ENCODE measurements around the gene TMEM44. TPM values are rescaled to one million over a fixed set of nuclear protein-coding genes. Genes with fewer than 3 reads are reported as not detected.
A peak's percentile ranks its signal among the peaks of the same experiment; 100 is the strongest.

Gene TMEM44
- polyA plus RNA-seq, 1 experiment = 14.0 TPM

GRCh38 chr3:194571491-194572142, 61.6 kb downstream of the TMEM44 start:
- ChIA-PET POLR2A (interaction anchor here (1.0 to 1.3 kb wide), 4 partner anchors 12 to 22 kb away, joined by 3 to 4 read pairs (median 3); no protein-coding TSS in a partner anchor), CTCF (interaction anchor here (0.7 to 1.0 kb wide), 2 partner anchors 23 to 100 kb away, joined by 3 read pairs; no protein-coding TSS in a partner anchor)
- TF ChIP-seq CTCF (IDR thresholded peaks at IDR 0.05; ENCODE audit: low read depth, low read length) = no peak
- no peak for DNase-seq (ENCODE audit: low read depth, low spot score)
- Histone ChIP-seq H3K27me3 (ENCODE audit: control insufficient read depth, insufficient read depth, low read length) (no peaks in the 10 kb centered on the region), H3K27ac (ENCODE audit: low read depth, low read length) (peak overlapping the region; percentile 71), H3K4me3 (ENCODE audit: low read depth, low read length) (no peak overlapping the region), H3K9me3 (ENCODE audit: control insufficient read depth, insufficient read depth, low read length) (peaks cover 5% of the 10 kb centered on the region; the same call in 1 of the 2 replicates)

DNA sequence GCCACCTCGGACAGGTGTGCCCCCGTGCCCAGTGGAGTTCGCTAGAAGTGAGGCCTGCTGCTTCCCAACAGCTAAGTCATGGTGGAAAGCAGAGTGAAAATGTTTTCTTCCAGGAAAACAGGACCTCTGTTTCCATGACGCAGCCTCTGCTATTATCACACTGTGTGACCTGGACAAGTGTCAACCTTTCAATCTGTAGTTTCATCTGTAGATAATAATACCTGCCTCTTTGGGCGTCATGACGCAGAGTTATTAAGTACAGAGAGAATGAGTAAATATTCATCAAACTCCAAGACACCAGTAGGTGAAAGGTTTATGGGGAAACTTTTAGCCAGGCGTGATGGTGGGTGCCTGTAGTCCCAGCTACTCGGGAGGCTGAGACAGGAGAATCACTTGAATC, 62.3 kb downstream of the TMEM44 start:
- no peak for DNase-seq (ENCODE audit: low read depth, low spot score)
- ChIA-PET POLR2A (no interaction called here), CTCF (no interaction called here)
- Histone ChIP-seq H3K4me3 (ENCODE audit: low read depth, low read length) (no peak overlapping the region), H3K27me3 (ENCODE audit: control insufficient read depth, insufficient read depth, low read length) (no peaks in the 10 kb centered on the region), H3K27ac (ENCODE audit: low read depth, low read length) (no peak overlapping the region), H3K9me3 (ENCODE audit: control insufficient read depth, insufficient read depth, low read length) (peaks cover 6% of the 10 kb centered on the region; the same call in 1 of the 2 replicates)
- TF ChIP-seq CTCF (IDR thresholded peaks at IDR 0.05; ENCODE audit: low read depth, low read length) = no peak

- TF ChIP-seq CTCF (IDR thresholded peaks at IDR 0.05; ENCODE audit: low read depth, low read length) = no peak
- ChIA-PET POLR2A (no interaction called here), CTCF (no interaction called here)
- DNase-seq (ENCODE audit: low read depth, low spot score) = no peak
- Histone ChIP-seq H3K9me3 (ENCODE audit: control insufficient read depth, insufficient read depth, low read length) (peaks cover 6% of the 10 kb centered on the region; the same call in 1 of the 2 replicates), H3K27me3 (ENCODE audit: control insufficient read depth, insufficient read depth, low read length) (no peaks in the 10 kb centered on the region), H3K27ac (ENCODE audit: low read depth, low read length) (no peak overlapping the region), H3K4me3 (ENCODE audit: low read depth, low read length) (no peak overlapping the region)
Observed at GRCh38 chr3:194570235-194570634, 63.0 kb downstream of the TMEM44 start.

GRCh38 chr3:194569252-194569651, 64.0 kb downstream of the TMEM44 start:
- Histone ChIP-seq H3K27ac (ENCODE audit: low read depth, low read length) (no peak overlapping the region), H3K4me3 (ENCODE audit: low read depth, low read length) (no peak overlapping the region), H3K27me3 (ENCODE audit: control insufficient read depth, insufficient read depth, low read length) (no peaks in the 10 kb centered on the region), H3K9me3 (ENCODE audit: control insufficient read depth, insufficient read depth, low read length) (peaks cover 6% of the 10 kb centered on the region; the same call in 1 of the 2 replicates)
- no peak for TF ChIP-seq CTCF (IDR thresholded peaks at IDR 0.05; ENCODE audit: low read depth, low read length)
- POLR2A ChIA-PET = no interaction called here
- no peak for DNase-seq (ENCODE audit: low read depth, low spot score)
- CTCF ChIA-PET = interaction anchor here (0.9 to 1.2 kb wide), 2 partner anchors 25 to 97 kb away, joined by 3 read pairs; no protein-coding TSS in a partner anchor

DNA sequence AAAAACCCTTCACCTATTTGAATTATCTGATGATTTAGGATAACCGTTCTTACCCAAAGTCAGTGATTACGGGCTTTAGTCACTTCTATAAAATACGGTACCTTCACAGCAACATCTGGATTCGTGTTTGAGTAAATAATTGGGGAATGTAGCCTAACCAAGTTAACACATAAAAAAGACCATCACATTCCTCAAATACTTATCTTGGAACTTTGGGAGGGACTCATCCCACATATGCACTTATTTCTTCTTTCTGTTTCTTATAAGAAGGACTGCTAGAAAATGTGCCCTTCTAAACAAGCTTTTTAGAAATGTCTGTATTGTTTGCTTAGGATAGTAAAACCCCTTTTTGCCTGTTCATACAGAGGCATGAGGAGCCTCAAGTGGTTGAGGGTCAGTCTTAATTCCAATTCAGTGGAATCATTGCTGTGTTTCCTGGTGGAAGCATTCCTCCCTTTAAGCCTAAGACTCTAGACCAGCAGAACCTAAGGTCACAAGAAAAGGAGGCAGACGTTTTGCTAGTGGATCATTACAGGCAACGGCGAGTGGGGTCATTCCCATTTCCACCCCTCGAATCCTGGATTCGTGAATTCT, 67.5 kb downstream of the TMEM44 start:
- H3K27me3 ChIP-seq (ENCODE audit: control insufficient read depth, insufficient read depth, low read length) = no peaks in the 10 kb centered on the region
- no peak for DNase-seq (ENCODE audit: low read depth, low spot score)
- ChIA-PET CTCF (no interaction called here), POLR2A (interaction anchor here (0.6 to 0.8 kb wide), 2 partner anchors 11 to 80 kb away, joined by 3 to 4 read pairs; no protein-coding TSS in a partner anchor)
- peak overlapping the region; percentile 42 for H3K27ac ChIP-seq (ENCODE audit: low read depth, low read length)
- peaks cover 3% of the 10 kb centered on the region; the same call in 1 of the 2 replicates for H3K9me3 ChIP-seq (ENCODE audit: control insufficient read depth, insufficient read depth, low read length)
- H3K4me3 ChIP-seq (ENCODE audit: low read depth, low read length) = no peak overlapping the region
- no peak for TF ChIP-seq CTCF (IDR thresholded peaks at IDR 0.05; ENCODE audit: low read depth, low read length)
